GM12875 (cell line): ENCODE results near the gene NKAIN2.

Experiments used
- H3K4me3 ChIP-seq: one replicate; pipeline ENCODE4 v1.5.1; 2011; ENCODE audit warnings: low read depth, low read length, control low read depth
- TF ChIP-seq, protein P1 (sequence below): IDR thresholded peaks from 2 replicates; pipeline ENCODE4 v1.5.1; 2011; ENCODE audit warnings: low read depth, mild to moderate bottlenecking, control low read depth, inconsistent platforms, low read length, moderate library complexity, borderline replicate concordance; ENCODE audit not compliant: insufficient read depth

NKAIN2 gene

DNA sequence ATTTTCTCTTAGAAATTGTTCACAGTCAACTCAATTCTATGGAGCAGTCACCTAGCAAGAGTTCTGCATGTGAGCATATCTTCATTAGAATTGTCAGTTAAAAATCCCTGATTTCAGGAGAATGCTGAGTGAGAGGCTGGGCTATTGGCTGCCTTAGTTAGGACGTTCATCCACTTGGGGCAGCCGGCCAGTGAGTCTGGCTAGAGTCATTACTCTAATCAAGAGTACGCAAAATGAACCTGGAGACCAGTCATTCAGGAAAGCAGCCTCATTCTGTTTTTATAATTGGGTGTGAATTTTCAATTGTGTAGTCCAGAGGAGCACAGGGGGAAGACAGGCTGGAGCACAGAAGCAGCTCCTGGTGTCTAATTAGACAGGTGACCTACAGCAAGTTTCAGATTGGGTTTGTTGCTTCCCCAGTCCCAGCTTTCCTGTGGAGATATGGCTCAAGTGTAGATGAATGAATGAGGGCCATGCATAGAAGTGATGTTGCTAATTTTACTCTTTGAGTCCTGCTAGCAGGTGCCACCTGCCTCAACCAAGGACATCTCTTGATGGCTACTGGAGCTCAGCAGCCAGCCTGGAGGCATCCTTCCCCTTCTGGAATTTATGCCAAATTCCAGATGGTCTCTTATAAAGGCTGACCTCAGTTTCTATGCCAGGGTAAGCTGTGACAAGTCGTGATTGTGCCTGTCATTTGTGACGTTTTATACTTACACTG, 265.7 kb downstream of the NKAIN2 start:
- no peak overlapping the region for H3K4me3 ChIP-seq
- TF ChIP-seq, protein P1, sequence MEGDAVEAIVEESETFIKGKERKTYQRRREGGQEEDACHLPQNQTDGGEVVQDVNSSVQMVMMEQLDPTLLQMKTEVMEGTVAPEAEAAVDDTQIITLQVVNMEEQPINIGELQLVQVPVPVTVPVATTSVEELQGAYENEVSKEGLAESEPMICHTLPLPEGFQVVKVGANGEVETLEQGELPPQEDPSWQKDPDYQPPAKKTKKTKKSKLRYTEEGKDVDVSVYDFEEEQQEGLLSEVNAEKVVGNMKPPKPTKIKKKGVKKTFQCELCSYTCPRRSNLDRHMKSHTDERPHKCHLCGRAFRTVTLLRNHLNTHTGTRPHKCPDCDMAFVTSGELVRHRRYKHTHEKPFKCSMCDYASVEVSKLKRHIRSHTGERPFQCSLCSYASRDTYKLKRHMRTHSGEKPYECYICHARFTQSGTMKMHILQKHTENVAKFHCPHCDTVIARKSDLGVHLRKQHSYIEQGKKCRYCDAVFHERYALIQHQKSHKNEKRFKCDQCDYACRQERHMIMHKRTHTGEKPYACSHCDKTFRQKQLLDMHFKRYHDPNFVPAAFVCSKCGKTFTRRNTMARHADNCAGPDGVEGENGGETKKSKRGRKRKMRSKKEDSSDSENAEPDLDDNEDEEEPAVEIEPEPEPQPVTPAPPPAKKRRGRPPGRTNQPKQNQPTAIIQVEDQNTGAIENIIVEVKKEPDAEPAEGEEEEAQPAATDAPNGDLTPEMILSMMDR: no peak

DNA sequence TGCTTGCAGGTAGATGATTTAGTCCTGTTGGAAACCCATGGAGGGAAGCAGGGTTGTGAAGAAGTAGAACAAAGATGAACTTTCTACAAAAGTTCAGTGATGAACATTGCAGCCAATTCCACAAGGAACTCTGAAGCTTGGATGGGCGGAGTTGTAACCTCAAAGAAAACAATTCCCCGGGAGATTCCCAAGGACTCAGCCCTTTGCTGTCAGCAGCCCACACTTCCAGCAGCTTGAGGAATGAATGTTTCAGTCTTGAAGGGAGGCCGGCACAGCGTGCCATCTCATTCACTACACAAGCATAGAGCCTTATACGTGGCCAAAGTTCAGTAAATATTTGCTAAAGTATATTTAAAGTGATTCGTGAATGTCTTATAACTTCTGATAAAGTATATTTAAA, 269.4 kb downstream of the NKAIN2 start:
- TF ChIP-seq, protein P1: no peak
- H3K4me3 ChIP-seq: no peak overlapping the region

DNA sequence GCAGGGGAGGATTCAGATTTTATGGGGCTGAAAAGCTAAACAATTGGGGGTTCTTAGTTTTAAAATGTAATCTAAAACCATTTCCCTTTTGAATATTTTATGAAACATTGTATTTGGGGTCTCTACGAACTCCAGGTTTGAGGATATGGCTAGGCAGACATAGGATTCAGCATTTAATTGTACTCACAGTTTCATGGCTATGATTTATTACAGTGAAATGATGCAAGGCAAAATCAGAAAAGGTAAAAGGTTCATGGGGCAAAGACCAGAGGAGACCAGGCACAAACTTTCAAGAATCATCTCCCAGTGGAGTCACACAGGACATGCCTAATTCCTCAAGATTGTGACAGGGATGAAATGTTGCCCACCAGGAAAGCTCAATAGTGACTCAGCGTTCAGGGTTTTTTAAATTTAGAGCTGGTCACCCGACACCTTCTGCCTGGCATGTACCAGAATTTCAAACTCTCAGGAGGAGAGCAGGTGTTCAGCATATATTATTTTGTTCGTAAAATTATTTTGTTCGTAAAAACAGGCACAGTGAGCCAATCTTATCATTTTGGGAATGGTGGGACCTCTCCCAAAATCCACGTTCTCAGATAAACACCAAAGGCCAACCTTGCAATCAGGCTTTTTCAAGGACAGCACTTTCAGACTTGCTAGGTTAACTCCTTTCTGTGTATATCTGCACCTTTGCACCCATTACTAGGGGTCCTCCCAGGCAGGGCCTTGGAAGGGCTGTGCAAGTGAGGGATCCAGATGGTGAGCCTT, 270.3 kb downstream of the NKAIN2 start:
- H3K4me3 ChIP-seq: no peak overlapping the region
- TF ChIP-seq, protein P1: no peak

DNA sequence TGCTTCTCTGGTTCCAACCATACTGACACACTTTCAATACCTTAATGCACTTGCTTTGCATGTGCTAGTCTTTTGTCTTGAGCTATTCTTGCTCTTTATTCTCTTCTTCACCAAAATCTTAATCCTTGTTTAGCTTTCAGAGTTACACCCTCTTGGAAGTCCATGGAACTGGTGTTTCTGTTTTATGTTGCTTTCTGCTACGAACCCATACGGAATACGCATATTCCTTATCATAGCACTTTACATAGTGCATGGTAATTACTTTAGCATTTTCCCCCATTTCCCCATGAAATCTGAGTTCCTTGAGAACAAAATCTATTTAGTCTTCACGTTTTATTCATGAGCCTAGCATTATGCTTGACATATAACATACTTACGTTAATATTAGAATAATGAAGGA, 270.9 kb downstream of the NKAIN2 start:
- no peak overlapping the region for H3K4me3 ChIP-seq
- TF ChIP-seq, protein P1: no peak

DNA sequence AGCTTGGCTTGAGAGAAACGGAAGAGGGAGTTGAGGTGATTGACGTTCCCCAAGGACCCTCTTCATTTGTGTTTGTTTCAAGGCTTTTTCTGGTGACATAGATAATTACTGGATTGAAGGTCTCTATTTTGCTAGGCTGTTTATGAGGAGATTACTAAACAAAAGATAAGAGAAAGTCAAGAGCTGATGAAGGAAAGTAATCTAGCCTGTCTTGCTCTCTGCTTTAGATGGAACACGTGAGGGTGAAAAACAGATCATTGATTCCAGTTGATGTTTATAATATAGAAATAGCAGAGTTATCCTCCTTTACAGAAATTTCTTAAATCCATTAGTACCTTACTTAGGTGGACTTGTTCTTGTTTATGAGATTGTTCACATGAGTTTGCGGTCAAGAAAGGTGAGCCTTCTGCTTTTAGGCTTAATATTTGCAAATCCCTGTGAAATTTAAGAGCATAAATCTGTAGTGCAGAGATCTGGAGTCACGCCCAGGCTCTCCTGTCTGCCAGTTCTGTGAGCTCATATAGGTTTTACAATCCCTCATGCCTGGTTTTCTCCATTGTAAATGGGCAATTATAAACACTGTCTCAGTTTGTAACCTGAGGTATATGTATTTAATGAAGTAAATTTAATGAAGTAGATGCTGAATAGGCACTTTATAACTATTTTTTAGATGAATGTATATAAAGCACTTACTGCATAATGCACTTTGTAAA, 272.8 kb downstream of the NKAIN2 start:
- TF ChIP-seq, protein P1: no peak

DNA sequence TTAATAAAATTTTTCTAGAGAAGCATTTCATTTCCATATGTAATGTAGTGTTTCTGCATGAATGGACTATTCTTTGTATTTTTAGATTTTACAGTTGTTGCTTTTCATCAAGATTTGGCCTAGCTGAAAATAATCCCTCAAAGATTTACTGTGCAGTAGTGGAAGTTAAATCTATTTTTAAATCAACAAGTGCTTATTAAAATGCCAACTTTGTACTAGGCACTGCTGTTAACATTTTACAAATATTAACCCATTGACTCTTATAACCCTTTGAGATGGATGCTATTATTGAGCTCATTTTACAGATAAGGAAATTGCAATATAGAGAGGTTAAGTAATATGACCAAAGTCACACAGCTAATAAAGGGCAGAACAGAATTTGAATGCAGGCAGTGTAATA, 274.5 kb downstream of the NKAIN2 start:
- H3K4me3 ChIP-seq: no peak overlapping the region
- TF ChIP-seq, protein P1: no peak

More for the DNA sequence above, 272.8 kb downstream of the NKAIN2 start:
- H3K4me3 ChIP-seq: no peak overlapping the region
